Liver (tissue), 9 donors: Measurements from ENCODE around the gene PARP3. TPM values are rescaled to one million over a fixed set of nuclear protein-coding genes. Genes with fewer than 3 reads are reported as not detected.

Source experiments
- DNase-seq: peaks from one replicate; pipeline ENCODE4 v3.0.0-alpha.2; 2017; ENCODE audit warnings: low spot score
- H3K27ac ChIP-seq, 2 donors: one replicate each; pipeline ENCODE4 v1.7.0; 2013; ENCODE audit warnings: inconsistent platforms in 2 of 2, low read length in 2 of 2, control low read depth in 1 of 2, low read depth in 1 of 2, mild to moderate bottlenecking in 1 of 2
- H3K27me3 ChIP-seq, 4 donors: one replicate each; pipeline versions ENCODE4 v1.6.1 to v1.7.0; 2013; ENCODE audit warnings: low read length in 3 of 4, inconsistent platforms in 1 of 4, mild to moderate bottlenecking in 1 of 4, moderate library complexity in 1 of 4; ENCODE audit not compliant: control insufficient read depth in 4 of 4, insufficient read depth in 4 of 4
- H3K36me3 ChIP-seq, 4 donors: one replicate each; pipeline versions ENCODE4 v1.6.1 to v1.7.0; 2013; ENCODE audit warnings: low read length in 3 of 4, mild to moderate bottlenecking in 3 of 4, low read depth in 1 of 4, moderate library complexity in 1 of 4; ENCODE audit not compliant: control insufficient read depth in 4 of 4, insufficient read depth in 3 of 4
- H3K4me1 ChIP-seq, 4 donors: one replicate each; pipeline versions ENCODE4 v1.6.1 to v1.7.0; 2013; ENCODE audit warnings: low read length in 3 of 4, mild to moderate bottlenecking in 3 of 4, moderate library complexity in 1 of 4; ENCODE audit not compliant: control insufficient read depth in 4 of 4, insufficient read depth in 4 of 4
- H3K4me3 ChIP-seq, 3 donors: one replicate each; pipeline versions ENCODE4 v1.6.1 to v1.7.0; 2013; ENCODE audit warnings: low read length in 3 of 3, control low read depth in 1 of 3, low read depth in 1 of 3, mild to moderate bottlenecking in 1 of 3
- H3K9ac ChIP-seq, 2 donors: one replicate each; pipeline ENCODE4 v1.7.0; 2013; ENCODE audit warnings: low read length in 2 of 2, mild to moderate bottlenecking in 2 of 2, moderate library complexity in 2 of 2, control low read depth in 1 of 2, low read depth in 1 of 2
- H3K9me3 ChIP-seq, 4 donors: one replicate each; pipeline versions ENCODE4 v1.6.1 to v1.7.0; 2013; ENCODE audit warnings: low read length in 3 of 4; ENCODE audit not compliant: control insufficient read depth in 4 of 4
- ATF3 ChIP-seq: IDR thresholded peaks from 2 replicates; pipeline ENCODE4 v1.6.1; 2016; ENCODE audit warnings: antibody characterized with exemption
- CTCF ChIP-seq: fragments of 150-350 bp; IDR thresholded peaks from 2 replicates; pipeline ENCODE4 v1.5.1; 2017; ENCODE audit warnings: improper control_type of control experiment, low read depth, low read length; ENCODE audit not compliant: missing input control
- EGR1 ChIP-seq, 2 donors: IDR thresholded peaks; 2 replicates each; pipeline ENCODE4 v1.6.1; 2016 to 2018; ENCODE audit warnings: antibody characterized with exemption in 2 of 2, low read depth in 2 of 2
- FOXA1 ChIP-seq: IDR thresholded peaks from 2 replicates; pipeline ENCODE4 v1.6.1; 2016; ENCODE audit warnings: antibody characterized with exemption
- FOXA2 ChIP-seq: IDR thresholded peaks from 2 replicates; pipeline ENCODE4 v1.6.1; 2016; ENCODE audit warnings: antibody characterized with exemption
- GABPA ChIP-seq, 2 donors: IDR thresholded peaks in 1 of 2; conservative IDR thresholded peaks in 1 of 2; 2 replicates each; pipeline ENCODE4 v1.6.1; 2016; ENCODE audit warnings: antibody characterized with exemption in 2 of 2, mild to moderate bottlenecking in 1 of 2, moderate library complexity in 1 of 2
- HNF4A ChIP-seq, 2 donors: conservative IDR thresholded peaks; 2 replicates each; pipeline ENCODE4 v1.6.1; 2016; ENCODE audit warnings: antibody characterized with exemption in 2 of 2, mild to moderate bottlenecking in 2 of 2
- HNF4G ChIP-seq: IDR thresholded peaks from 2 replicates; pipeline ENCODE4 v1.6.1; 2016; ENCODE audit warnings: antibody characterized with exemption
- JUND ChIP-seq, 2 donors: IDR thresholded peaks; 2 replicates each; pipeline ENCODE4 v1.6.1; 2016; ENCODE audit warnings: antibody characterized with exemption in 2 of 2
- MAX ChIP-seq: IDR thresholded peaks from 2 replicates; pipeline ENCODE4 v1.6.1; 2016; ENCODE audit warnings: antibody characterized with exemption
- NR2F2 ChIP-seq: IDR thresholded peaks from 2 replicates; pipeline ENCODE4 v1.6.1; 2016; ENCODE audit warnings: antibody characterized with exemption
- RAD21 ChIP-seq, 2 donors: IDR thresholded peaks; 2 replicates each; pipeline ENCODE4 v1.6.1; 2016; ENCODE audit warnings: antibody characterized with exemption in 2 of 2, mild to moderate bottlenecking in 2 of 2
- REST ChIP-seq: IDR thresholded peaks from 2 replicates; pipeline ENCODE4 v1.6.1; 2016; ENCODE audit warnings: antibody characterized with exemption, mild to moderate bottlenecking
- RXRA ChIP-seq, 2 donors: IDR thresholded peaks; 2 replicates each; pipeline ENCODE4 v1.6.1; 2017 to 2018; ENCODE audit warnings: antibody characterized with exemption in 2 of 2, mild to moderate bottlenecking in 1 of 2
- SP1 ChIP-seq: IDR thresholded peaks from 2 replicates; pipeline ENCODE4 v1.6.1; 2018; ENCODE audit warnings: antibody characterized with exemption, mild to moderate bottlenecking
- TAF1 ChIP-seq: conservative IDR thresholded peaks from 2 replicates; pipeline ENCODE4 v1.6.1; 2016; ENCODE audit warnings: antibody characterized with exemption, mild to moderate bottlenecking
- YY1 ChIP-seq: IDR thresholded peaks from 2 replicates; pipeline ENCODE4 v1.6.1; 2016; ENCODE audit warnings: antibody characterized with exemption, mild to moderate bottlenecking
- ZBTB33 ChIP-seq: IDR thresholded peaks from 2 replicates; pipeline ENCODE4 v1.6.1; 2016; ENCODE audit warnings: antibody characterized with exemption
- WGBS: extraction: QIAGEN DNeasy Blood & Tissue Kit; methylation state at CpG from one replicate; pipeline ENCODE4 v1.1.7; 2013; 5-methylcytosine and 5-hydroxymethylcytosine counted together
- polyA plus RNA-seq, 2 donors: library from polyadenylated mRNA; stranded (reverse) in 1 of 2; unstranded in 1 of 2; fragments of 200-250 nt in 1 of 2; fragments of >200 nt in 1 of 2; fragmentation: Nextera tagmentation in 1 of 2; extraction: Ambion mirVana in 1 of 2; gene quantifications; one replicate each; pipeline versions ENCODE4 v1.2.1 to v1.2.3, GENCODE V29; 2013 to 2015
- total RNA-seq, 2 donors: library from RNA; depleted of rRNA; stranded (reverse); fragments of >200 nt; gene quantifications; one replicate each; pipeline ENCODE4 v1.2.3, GENCODE V29; 2014
- donor health status: healthy.
- donor health status: healthy.
- donor health status: healthy.
- donor health status: healthy.
- donor health status: healthy.

The PARP3 gene
- total and polyA plus RNA-seq, 4 donors, result 1.5 to 21.4 (median 12.7) TPM

- DNase-seq, result no peak
- 90% methylated on average over 2 of the region's 2 CpGs for WGBS
Measured at GRCh38 chr3:51950899-51951298, 8.7 kb downstream of the PARP3 start.

More at GRCh38 chr3:51950899-51951298, 8.7 kb downstream of the PARP3 start:
- TF ChIP-seq SP1, result no peak
- TF ChIP-seq GABPA (IDR thresholded peaks at IDR 0.05 in 1 of 2, conservative IDR thresholded peaks at IDR 0.05 in 1 of 2), result no peak
- no peak for TF ChIP-seq ZBTB33
- no peak for TF ChIP-seq YY1
- TF ChIP-seq NR2F2, result no peak
- no peak for TF ChIP-seq RAD21 (IDR thresholded peaks at IDR 0.05)
- TF ChIP-seq REST, result no peak
- TF ChIP-seq MAX, result no peak
- TF ChIP-seq CTCF, result no peak
- TF ChIP-seq JUND (IDR thresholded peaks at IDR 0.05), result no peak
- no peak for TF ChIP-seq TAF1
- no peak for TF ChIP-seq HNF4G
- no peak for TF ChIP-seq ATF3
- no peak for TF ChIP-seq HNF4A (conservative IDR thresholded peaks at IDR 0.05)
- TF ChIP-seq RXRA (IDR thresholded peaks at IDR 0.05), result no peak
- no peak for TF ChIP-seq FOXA2
- TF ChIP-seq FOXA1, result no peak
- TF ChIP-seq EGR1 (IDR thresholded peaks at IDR 0.05; ENCODE audit: low read depth in 2 of 2), result no peak
- H3K36me3 ChIP-seq, result peaks cover 0 to 21% (median 13%) of the 10 kb centered on the region in 4 donors
- no peak overlapping the region for H3K4me3 ChIP-seq
- no peaks in the 10 kb centered on the region for H3K27me3 ChIP-seq
- no peak overlapping the region for H3K9ac ChIP-seq
- H3K9me3 ChIP-seq, result no peaks in the 10 kb centered on the region
- no peak overlapping the region for H3K27ac ChIP-seq
- peaks cover 0 to 9% (median 7%) of the 10 kb centered on the region in 4 donors for H3K4me1 ChIP-seq
